PC-3 (cell line): ENCODE data around the gene DNAJB11. TPM values are rescaled to one million over a fixed set of nuclear protein-coding genes. Genes with fewer than 3 reads are reported as not detected.
"Not testable (repeated sequence)": the region's sequence is repeated elsewhere in the genome, so short reads cannot be mapped to it uniquely, and the experiment has no call there.

Experiments used
- ATAC-seq: fragments of 200-7000 bp; cut with Tn5 transposase; 2 replicates; pipeline ENCODE4 v1.9.1; 2020; ENCODE audit warnings: mild to moderate bottlenecking, moderate library complexity
- BruUV-seq: library from RNA; stranded (reverse); fragments of 400-500 nt; replicated peaks from 2 replicates; lab custom pipeline; 2021; lab: Mats Ljungman, UMichigan
- CTCF ChIA-PET: fragments of 300-600 bp; sonication (Branson Sonifier 250); formaldehyde crosslinking; loops from one replicate; lab custom pipeline; 2022; ENCODE audit warnings: antibody characterized with exemption; lab: Charles Lee
- POLR2A ChIA-PET: fragments of 300-600 bp; sonication (Branson Sonifier 250); formaldehyde crosslinking; loops from one replicate; lab custom pipeline; 2022; ENCODE audit warnings: antibody characterized with exemption; ENCODE audit not compliant: unreplicated experiment; lab: Charles Lee
- DNase-seq: peaks from one replicate; pipeline ENCODE4 v3.0.0-alpha.2; 2015
- H2AFZ ChIP-seq: fragments of 300-600 bp; sonication (generic); 2 replicates; pipeline ENCODE4 v1.6.0; 2016; ENCODE audit warnings: antibody characterized with exemption, low read length
- H3F3A ChIP-seq: fragments of 300-600 bp; sonication (generic); one replicate; pipeline ENCODE4 v1.6.0; 2017; ENCODE audit warnings: antibody characterized with exemption, low read length, control low read depth, mild to moderate bottlenecking; ENCODE audit not compliant: unreplicated experiment
- H3K27ac ChIP-seq: fragments of 300-600 bp; sonication (generic); 2 replicates; pipeline ENCODE4 v1.5.1; 2016; ENCODE audit warnings: mild to moderate bottlenecking, low read length
- H3K27me3 ChIP-seq: fragments of 300-600 bp; sonication (generic); 2 replicates; pipeline ENCODE4 v1.6.1; 2016; ENCODE audit warnings: low read length, mixed read lengths
- H3K36me3 ChIP-seq: fragments of 300-600 bp; sonication (generic); 2 replicates; pipeline ENCODE4 v1.6.1; 2016; ENCODE audit warnings: low read depth, mixed run types, low read length, mixed read lengths
- H3K4me1 ChIP-seq: fragments of 300-600 bp; sonication (generic); 2 replicates; pipeline ENCODE4 v1.5.1; 2016; ENCODE audit warnings: low read length; ENCODE audit not compliant: insufficient read depth
- H3K4me2 ChIP-seq: fragments of 300-600 bp; sonication (generic); 2 replicates; pipeline ENCODE4 v1.6.0; 2016; ENCODE audit warnings: low read length
- H3K4me3 ChIP-seq: fragments of 300-600 bp; sonication (generic); 2 replicates; pipeline ENCODE4 v1.5.1; 2016; ENCODE audit warnings: mild to moderate bottlenecking, low read length, mixed read lengths
- H3K79me2 ChIP-seq: fragments of 300-600 bp; sonication (generic); 2 replicates; pipeline ENCODE4 v1.6.1; 2017; ENCODE audit warnings: low read length, mixed read lengths
- H3K9ac ChIP-seq: fragments of 300-600 bp; sonication (generic); 2 replicates; pipeline ENCODE4 v1.6.0; 2016; ENCODE audit warnings: mild to moderate bottlenecking, low read length
- H3K9me2 ChIP-seq: fragments of 300-600 bp; sonication (generic); replicated peaks from 2 replicates; pipeline ENCODE4 v1.6.1; 2016; ENCODE audit warnings: mixed run types, low read length, mixed read lengths
- H3K9me3 ChIP-seq: fragments of 300-600 bp; sonication (generic); 2 replicates; pipeline ENCODE4 v1.6.1; 2016; ENCODE audit warnings: low read length, mixed read lengths
- H4K20me1 ChIP-seq: fragments of 300-600 bp; sonication (generic); 2 replicates; pipeline ENCODE4 v1.6.1; 2016; ENCODE audit warnings: low read length, mixed read lengths
- CTCF ChIP-seq: fragments of 300-600 bp; sonication (generic); conservative IDR thresholded peaks from 2 replicates; pipeline ENCODE4 v1.5.1; 2017; ENCODE audit warnings: antibody characterized with exemption, low read depth, mild to moderate bottlenecking, low read length
- EZH2 ChIP-seq: fragments of 300-600 bp; sonication (generic); IDR thresholded peaks from one replicate; pipeline ENCODE4 v1.6.1; 2017; ENCODE audit warnings: antibody characterized with exemption, mild to moderate bottlenecking, low read length; ENCODE audit not compliant: unreplicated experiment
- EZH2phosphoT487 ChIP-seq: fragments of 300-600 bp; sonication (generic); IDR thresholded peaks from 2 replicates; pipeline ENCODE4 v1.6.1; 2018; ENCODE audit warnings: mild to moderate bottlenecking, antibody characterized with exemption, low read length, borderline replicate concordance
- intact Hi-C: fragments of 100-400 bp; cut with micrococcal nuclease; formaldehyde crosslinking; loops from 2 replicates; pipeline ENCODE4 v1.9.0; 2023
- total RNA-seq: library from RNA; depleted of rRNA; stranded (reverse); fragments of >200 nt; gene quantifications from 2 replicates; pipeline ENCODE4 v1.2.3, GENCODE V29; 2014

The DNAJB11 gene
- total RNA-seq, 1 experiment from 2014 or later, result 117 TPM

GRCh38 chr3:186567072-186567921 is 3.2 kb upstream of the DNAJB11 start, which contains the start of gene TBCCD1:
Gene TBCCD1, minus strand, starts transcription at chr3:186567339. Its CDS starts 3,010 bp downstream, at chr3:186564329.
- H3K4me2 ChIP-seq, result peak within 1 kb of the TSS; percentile 90
- peaks cover 16% of the 10 kb centered on the region for H3K4me1 ChIP-seq
- TF ChIP-seq EZH2 (no peak), EZH2phosphoT487 (peak; percentile 30; the same call in 1 of the 2 replicates)
- peaks cover 52% of the 10 kb centered on the region for H3K79me2 ChIP-seq
- peaks cover 8% of the 10 kb centered on the region; the same call in 1 of the 2 replicates for H4K20me1 ChIP-seq
- ChIA-PET CTCF (no interaction called here), POLR2A (no interaction called here)
- H3K9me2 ChIP-seq, result no peaks in the 10 kb centered on the region
- H3K27ac ChIP-seq, result peak within 1 kb of the TSS; percentile 20; the same call in 1 of the 2 replicates
- intact Hi-C loops, result loop anchor here (1.0 to 10.0 kb wide), 2 partner anchors 218 to 254 kb away; partner anchors contain the start of gene EIF4A2
- BruUV-seq, result TSS peak; percentile 13
- H3K9me3 ChIP-seq, result no peaks in the 10 kb centered on the region
- peak within 1 kb of the TSS; percentile 97 for H2AFZ ChIP-seq
- peak within 1 kb of the TSS; percentile 84 for H3K9ac ChIP-seq
- H3K27me3 ChIP-seq, result no peaks in the 10 kb centered on the region
- peak; percentile 57 for ATAC-seq
- peak within 1 kb of the TSS; percentile 91 for H3K4me3 ChIP-seq
- peak; percentile 90 for DNase-seq
- 0 out of 2 replicates have a peak, but pooled peaks cover 6% of the 10 kb centered on the region for H3K36me3 ChIP-seq
- no peaks in the 10 kb centered on the region for H3F3A ChIP-seq

- CTCF ChIA-PET, H3K27ac ChIP-seq, H3F3A ChIP-seq, H3K9me2 ChIP-seq, BruUV-seq, H3K9me3 ChIP-seq, DNase-seq, ATAC-seq, H4K20me1 ChIP-seq, H3K27me3 ChIP-seq: not testable (repeated sequence)
- peaks cover 63% of the 10 kb centered on the region for H3K79me2 ChIP-seq
- peak overlapping the region; percentile 73 for H3K9ac ChIP-seq
- H3K4me1 ChIP-seq, result peaks cover 16% of the 10 kb centered on the region
- H3K4me2 ChIP-seq, result peak overlapping the region; percentile 92
- POLR2A ChIA-PET, result interaction anchor here (0.6 kb wide), 1 partner anchor 19 kb away, joined by 12 read pairs; no protein-coding TSS in a partner anchor
- H3K36me3 ChIP-seq, result peaks cover 20% of the 10 kb centered on the region
- H2AFZ ChIP-seq, result peak overlapping the region; percentile 54; the same call in 1 of the 2 replicates
- H3K4me3 ChIP-seq, result peak overlapping the region; percentile 89
- intact Hi-C loops, result loop anchor here (10.0 kb wide), 1 partner anchor 215 kb away; the partner anchor contains the start of gene EIF4A2
These were observed 1.2 kb upstream of the DNAJB11 start for GRCh38 chr3:186569361-186569760.

GRCh38 chr3:186569779-186570095 is 783 bp upstream of the DNAJB11 start:
- TF ChIP-seq EZH2 (no peak), EZH2phosphoT487 (no peak), CTCF (no peak)
- peaks cover 67% of the 10 kb centered on the region for H3K79me2 ChIP-seq
- H3F3A ChIP-seq, result no peaks in the 10 kb centered on the region
- H3K27me3 ChIP-seq, result no peaks in the 10 kb centered on the region
- CTCF ChIA-PET, result interaction anchor here (0.6 to 1.9 kb wide), 3 partner anchors 29 to 587 kb away, joined by 4 to 9 read pairs (median 7); no protein-coding TSS in a partner anchor
- no peak for ATAC-seq
- no peaks in the 10 kb centered on the region for H3K9me3 ChIP-seq
- no peak overlapping the region for H3K27ac ChIP-seq
- peak overlapping the region; percentile 73 for H3K9ac ChIP-seq
- H3K9me2 ChIP-seq, result no peaks in the 10 kb centered on the region
- intact Hi-C loops, result loop anchor here (1.0 to 10.0 kb wide), 3 partner anchors 48 to 460 kb away; partner anchors contain the start of genes EIF4A2 and ETV5
- POLR2A ChIA-PET, result interaction anchor here (0.6 to 1.2 kb wide), 7 partner anchors 18 to 493 kb away, joined by 3 to 12 read pairs (median 5); partner anchors contain the start of gene EIF4A2
- H3K4me1 ChIP-seq, result peaks cover 16% of the 10 kb centered on the region
- H2AFZ ChIP-seq, result peak overlapping the region; percentile 54
- DNase-seq, result no peak
- peaks cover 11% of the 10 kb centered on the region; the same call in 1 of the 2 replicates for H4K20me1 ChIP-seq
- H3K4me2 ChIP-seq, result peak overlapping the region; percentile 92
- TSS peak; percentile 57 for BruUV-seq
- H3K36me3 ChIP-seq, result peaks cover 24% of the 10 kb centered on the region
- peak overlapping the region; percentile 89 for H3K4me3 ChIP-seq
